NOMO-1 treated with DMSO at 0.1 percent for 48 hours (cell line): ENCODE results near the gene PTPRM.
A peak's percentile ranks its signal among the peaks of the same experiment; 100 is the strongest.

Source experiments
- DNase-seq: peaks from one replicate; lab custom pipeline; 2025; ENCODE audit not compliant: unreplicated experiment; lab: John Stamatoyannopoulos, UW

PTPRM gene

DNA sequence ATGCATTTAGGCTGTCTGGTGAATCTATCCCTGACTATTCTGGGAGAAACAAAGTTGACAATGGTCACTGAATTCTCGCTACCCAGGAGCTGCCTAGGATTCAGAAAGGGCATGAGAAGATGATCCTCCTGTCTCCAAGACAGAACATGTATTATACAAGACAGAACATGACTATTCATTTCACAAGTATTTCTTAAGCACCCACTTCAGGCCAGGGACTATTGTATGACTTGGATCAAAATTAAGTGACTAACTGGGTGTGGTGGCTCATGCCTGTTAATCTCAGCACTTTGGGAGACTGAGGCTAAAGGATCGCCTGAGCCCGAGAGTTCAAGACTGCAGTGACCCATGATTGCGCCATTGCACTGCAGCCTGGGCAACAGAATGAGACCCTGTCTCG, 806.4 kb downstream of the PTPRM start:
- DNase-seq: no peak

DNA sequence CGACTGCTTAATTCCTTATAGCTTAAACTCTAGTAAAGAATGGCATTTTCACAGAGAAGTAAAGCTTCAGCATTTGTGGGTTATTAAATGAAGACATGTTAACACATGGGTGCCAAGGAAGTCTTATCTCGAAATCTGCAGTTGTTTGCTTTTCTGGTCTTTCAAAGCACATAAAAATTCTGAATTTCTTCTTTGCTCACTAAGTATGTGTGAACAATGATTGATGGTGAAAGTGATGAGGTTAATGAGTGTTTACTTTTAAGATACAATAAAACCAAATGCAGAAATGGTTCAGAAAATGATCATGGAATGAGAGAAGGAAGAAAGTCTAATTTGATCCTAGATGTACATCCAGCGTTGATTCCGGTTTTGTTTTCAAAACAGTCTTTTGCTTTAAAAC, 807.6 kb downstream of the PTPRM start:
- DNase-seq: no peak

DNA sequence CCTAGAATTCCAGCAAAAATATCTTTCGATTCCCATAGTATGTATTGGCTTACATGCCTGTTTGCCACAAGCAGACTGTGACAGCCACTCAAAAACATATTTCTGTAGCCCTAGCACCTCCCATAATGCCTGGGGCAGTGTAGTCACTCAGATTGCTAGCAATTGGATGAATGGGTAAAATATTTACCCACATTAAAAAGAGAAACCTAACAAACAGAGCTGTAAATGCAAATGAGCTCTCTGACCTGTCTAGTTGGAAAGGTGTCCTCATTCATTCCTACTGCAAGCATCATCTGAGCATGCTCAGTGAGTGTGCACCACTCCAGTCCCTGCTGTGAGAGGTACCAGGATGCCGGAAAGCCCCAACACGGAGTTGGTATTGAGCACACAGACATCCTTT, 808.1 kb downstream of the PTPRM start:
- no peak for DNase-seq

DNA sequence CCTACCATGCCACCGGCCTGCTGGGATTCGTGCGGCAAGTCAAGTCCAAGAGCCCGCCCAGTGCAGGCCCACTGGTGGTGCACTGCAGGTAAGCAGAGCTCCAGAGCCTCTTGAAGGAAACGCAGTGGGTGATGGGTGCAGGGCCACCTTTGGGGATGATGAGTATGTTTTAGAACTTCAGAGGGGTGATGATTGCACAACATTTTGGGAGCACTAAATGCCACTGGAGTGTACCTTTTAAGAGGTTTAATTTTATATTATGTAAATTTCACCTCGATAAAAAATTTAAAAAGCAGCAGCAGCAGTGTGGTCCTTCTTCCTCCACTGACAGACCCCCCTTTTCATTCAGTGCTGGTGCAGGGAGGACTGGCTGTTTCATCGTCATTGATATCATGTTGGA, 809.0 kb downstream of the PTPRM start:
- DNase-seq: no peak

DNA sequence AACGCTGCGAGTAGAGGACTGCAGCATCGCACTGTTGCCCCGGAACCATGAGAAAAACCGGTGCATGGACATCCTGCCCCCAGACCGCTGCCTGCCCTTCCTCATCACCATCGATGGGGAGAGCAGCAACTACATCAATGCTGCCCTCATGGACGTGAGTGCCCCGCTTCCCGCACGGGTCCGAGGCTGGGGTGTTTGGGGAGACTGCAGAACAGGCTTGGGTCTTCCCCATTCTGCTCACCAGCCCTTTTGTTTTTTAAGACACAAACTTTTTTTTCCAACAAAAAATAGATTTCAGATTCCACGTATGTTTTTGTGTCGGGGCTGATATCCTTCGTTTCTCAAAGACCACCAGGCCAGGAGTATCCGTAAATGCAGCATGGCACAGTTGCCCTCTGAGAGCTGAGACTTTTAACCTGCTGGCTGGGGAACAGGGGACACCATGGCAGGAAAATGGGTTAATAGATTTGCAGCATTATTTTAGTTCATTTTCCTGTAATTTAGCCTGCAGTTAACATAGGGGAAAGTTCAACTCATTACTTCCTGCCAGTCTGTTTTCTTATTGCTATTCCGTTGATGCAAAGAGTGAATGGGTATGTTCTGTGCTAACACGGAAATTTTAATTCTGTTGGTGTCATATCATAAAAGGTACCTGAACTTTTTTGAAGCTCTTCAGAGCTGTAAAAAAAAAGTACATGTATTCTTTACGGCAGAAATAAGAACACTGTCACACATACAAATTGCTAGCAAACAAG, 812.2 kb downstream of the PTPRM start:
- no peak for DNase-seq

DNA sequence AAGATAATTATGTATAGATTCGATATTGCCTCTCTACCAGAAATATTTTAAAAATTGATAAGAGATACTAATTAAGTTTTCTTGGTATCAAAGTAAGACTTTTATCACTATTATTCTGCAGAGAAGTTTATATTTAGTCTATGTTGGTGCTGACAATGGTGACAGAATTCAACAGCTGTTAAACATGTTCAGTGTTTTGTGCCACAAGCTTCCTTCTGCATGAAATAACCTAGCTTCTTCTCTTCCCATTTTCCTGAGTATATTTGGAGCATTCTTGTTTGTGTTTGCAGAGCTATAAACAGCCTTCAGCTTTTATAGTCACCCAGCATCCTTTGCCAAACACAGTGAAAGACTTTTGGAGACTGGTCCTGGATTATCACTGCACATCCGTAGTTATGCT, 812.9 kb downstream of the PTPRM start:
- DNase-seq: no peak

DNA sequence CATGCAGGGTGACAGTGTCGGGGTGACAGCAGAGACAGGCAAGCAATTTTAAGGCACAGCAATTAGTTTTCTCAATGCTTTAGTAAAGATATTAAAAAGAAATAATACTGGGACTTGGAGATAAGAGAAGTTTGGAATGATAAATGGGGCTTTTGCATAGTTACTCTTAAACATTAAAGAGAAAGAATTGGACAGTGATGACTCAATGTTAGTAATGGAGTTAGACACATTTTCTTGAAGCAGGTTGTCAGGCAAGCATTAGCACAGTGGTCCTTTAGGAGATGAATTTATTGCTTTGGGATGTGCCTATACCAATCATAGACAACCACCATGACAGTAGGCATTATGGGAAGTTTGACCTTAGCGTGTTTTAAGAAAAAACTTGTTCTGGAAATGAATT, 813.8 kb downstream of the PTPRM start:
- no peak for DNase-seq

DNA sequence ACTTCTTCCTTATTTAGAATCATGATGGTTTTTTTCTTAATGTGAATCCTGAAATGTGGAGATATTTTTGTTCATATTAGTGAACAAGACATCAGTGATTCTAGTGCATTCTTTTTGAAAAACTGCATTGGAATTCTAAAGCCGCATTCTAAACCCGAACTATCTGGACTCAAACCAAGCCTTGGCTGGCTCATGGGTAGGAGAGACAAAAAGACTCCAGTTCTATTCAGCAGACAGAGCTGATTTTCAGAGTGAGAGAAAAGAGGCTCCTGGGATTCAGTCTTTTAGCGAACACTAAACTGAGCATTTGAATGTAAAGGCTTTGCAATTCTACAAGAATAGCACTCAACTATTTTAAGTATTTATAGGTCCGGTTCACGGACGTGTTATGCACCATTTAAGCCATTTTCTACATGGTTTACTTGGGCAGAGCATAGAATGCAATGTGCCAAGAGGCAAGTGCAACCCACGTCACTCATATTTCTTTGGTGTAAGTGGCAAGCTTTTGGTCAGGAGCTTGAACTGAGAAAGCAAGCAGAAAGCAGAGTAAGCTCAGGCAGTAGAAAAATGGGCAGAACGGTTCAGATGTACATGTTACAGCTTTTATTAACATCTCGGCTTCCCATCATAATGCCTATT, 814.8 kb downstream of the PTPRM start:
- DNase-seq: no peak

DNA sequence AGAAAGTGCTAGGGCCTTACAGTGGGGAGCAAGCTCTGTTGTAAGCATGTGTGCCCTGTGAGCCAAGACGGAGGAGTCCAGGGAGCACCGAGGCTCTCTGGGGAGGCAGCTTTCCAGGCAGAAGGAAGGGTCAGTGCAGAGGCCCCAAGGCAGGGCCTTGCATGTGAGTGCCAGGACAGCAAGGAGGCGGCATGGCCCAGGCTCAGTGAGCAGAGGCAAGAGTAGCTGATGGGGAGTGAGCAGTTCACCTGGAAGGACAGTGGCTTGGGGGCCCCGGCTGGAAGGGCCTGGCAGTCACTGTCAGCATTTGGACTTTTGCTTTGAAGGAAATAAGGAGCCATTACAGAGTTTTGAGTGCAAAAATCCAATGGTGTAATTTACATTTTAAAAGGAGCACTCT, 818.3 kb downstream of the PTPRM start:
- DNase-seq: no peak

DNA sequence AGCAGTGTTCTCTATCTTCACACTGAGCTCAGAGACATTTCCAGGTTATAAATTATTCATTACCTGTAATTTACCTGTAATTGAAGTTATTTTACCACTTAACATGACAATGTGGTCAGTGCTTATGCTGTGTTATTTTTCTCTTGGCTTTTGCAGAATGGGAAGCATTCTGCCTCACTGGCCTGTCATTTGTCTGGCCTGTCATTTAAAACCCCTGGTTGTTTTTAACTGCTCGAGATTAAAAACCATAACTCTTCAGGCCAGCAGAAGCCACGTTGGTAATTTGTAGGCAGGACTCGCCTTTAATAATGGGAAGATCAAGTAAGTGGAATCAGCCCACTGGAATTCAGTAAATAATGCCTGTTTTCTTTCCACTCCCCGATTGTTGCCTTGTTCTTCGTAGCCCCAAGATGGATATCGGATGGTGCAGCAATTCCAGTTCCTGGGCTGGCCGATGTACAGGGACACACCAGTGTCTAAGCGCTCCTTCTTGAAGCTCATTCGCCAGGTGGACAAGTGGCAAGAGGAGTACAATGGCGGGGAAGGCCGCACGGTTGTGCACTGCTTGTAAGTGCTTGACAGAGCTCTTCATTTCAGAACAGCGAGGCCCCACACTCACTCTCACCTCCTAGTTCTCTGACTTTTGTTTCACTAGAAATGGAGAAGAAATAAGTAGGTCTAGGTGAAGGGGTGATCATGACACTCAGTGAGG, 819.7 kb downstream of the PTPRM start:
- DNase-seq: no peak

DNA sequence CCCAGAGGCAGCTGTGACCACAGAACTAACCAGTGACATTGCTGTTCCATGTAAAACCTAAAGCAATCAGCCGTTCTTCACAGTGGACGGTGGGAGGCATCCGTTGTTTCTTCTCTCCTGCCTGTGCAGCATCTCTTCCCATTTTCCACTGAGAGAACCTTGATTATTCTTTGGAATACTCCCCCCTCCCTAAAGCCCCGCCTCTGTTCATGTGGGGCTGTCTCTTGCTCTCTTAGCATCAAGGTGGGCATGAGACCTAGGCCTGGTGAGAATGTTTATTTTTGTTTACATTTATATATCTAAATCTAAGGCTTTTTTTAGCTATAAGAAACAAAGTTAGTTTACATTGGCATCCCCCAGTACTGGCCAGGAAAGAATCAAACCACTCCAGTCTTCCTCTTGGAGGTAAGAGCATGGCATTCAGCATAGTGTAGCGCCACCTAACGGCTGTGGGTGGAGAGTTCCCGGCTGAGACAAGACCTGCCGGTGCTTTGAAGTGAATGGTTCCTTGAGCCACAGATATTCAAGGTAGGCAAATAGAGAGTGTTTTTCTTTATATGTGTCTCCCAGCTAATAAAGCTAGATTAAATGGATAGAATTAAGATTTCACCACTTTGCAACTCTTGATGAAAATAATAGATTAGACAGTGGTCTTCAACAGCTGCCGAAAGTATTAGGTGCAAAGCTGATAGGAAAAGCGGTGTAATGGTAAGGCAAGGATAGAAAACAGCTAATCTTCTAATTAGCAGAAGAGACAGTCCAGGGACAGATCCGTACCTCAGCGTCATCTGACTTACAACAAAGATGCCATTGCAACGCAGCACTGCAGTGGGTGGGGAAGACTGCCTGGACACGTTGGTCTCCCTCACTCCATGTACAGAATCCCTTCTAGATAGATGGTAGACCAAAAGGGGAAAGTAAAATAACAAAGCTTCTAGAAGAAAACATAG, 822.5 kb downstream of the PTPRM start:
- DNase-seq: peak; percentile 13

DNA sequence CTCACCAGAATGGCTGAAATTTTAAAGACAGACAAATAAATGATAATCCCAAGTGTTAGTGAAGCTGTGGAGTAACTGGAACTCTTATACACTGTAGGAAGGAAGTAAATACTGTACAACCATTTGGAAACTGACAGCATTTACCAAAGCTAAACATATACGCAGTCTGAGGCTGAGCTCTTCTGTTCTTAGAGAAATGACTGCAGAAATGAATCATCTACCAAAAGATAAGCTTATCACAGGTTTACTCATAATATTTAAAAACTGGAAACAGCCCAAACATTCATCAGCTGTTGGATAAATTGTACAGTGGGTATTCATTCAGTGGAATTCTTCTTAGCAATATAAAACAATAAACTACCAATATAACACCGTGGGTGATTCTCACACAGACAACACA, 824.0 kb downstream of the PTPRM start:
- DNase-seq: no peak

DNA sequence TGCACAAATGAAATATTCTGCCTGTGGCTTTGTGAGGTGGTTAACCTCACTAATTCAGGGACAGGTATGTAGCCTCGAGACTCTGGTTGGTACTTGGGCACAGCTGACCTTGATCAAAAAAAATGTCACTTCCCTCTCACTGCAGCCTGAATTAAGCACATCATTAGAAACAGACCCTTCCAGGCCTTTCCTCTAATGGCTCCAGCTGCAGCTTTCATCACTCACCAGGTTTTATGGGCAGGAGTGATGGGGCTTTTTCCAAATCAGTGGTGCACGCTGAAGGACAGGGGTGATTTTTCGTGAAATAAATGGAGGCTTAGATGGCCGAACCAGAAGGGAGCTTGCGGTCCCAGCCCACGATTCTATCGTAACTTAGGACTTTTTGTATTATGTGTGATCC, 829.1 kb downstream of the PTPRM start:
- DNase-seq: no peak

DNA sequence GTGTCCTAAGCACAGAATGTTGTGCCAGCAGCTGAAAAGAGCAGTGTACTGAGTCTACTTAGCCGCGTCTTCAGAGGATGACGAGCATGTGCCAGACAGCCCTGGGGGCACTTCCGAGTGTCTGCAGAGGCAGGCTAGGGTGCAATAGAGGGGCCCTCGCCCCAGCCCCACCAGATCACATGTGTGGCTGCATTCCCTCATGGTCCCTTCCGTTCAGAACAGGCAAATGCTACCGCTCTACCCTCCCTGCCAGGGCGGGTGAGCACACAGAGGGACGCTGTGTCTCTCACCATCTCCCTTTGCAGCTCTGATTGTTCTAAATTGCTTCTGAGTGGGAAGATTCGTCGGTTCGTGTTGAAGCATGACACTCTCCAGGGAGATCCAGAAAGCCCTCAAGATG, 829.9 kb downstream of the PTPRM start:
- no peak for DNase-seq

DNA sequence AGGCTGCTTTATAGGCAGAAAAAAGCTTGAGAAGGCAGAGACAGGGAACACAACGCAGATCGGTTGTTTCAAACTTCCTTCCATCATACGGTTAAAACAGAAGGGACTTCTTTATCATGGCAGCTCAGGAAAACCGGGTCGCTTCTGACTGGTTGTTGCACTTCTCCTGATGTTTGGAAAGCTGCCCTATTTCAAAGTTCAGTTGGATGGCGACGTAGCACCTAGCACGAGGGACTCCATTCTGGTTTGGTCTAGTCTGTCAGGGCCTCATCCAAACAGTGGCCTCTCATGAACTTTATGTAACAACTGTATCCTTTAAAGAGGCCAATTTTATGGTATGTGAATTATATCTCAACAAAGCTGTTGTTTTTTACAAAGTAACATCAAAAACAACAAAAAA, 832.0 kb downstream of the PTPRM start:
- no peak for DNase-seq

DNA sequence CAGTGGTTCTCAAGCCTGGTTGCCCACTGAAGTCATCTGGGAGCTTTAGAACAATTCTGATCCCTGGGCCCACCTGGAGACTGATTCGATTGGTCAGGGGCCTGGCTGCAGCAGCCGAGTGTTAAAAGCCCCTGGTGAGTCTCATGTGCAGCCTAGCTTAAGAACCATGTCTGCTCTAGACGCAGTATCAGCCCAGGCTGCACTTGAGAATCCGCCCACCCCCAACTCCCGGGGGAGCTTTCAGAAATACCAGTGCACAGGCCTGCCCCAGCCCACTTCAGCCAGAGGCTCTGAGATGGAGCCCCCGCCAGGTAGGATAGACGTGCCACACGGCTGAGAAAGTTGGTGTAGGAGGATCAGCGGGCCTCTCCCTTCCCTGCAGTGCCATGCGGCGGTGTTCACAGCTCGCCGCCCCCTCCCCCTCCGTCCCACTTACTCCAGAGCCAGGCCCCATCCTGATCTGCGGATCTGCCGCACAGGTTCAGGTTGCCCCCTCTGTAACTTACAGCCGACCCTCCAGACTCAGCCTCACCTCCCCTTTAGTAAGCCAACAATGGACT, 833.2 kb downstream of the PTPRM start:
- DNase-seq: no peak

DNA sequence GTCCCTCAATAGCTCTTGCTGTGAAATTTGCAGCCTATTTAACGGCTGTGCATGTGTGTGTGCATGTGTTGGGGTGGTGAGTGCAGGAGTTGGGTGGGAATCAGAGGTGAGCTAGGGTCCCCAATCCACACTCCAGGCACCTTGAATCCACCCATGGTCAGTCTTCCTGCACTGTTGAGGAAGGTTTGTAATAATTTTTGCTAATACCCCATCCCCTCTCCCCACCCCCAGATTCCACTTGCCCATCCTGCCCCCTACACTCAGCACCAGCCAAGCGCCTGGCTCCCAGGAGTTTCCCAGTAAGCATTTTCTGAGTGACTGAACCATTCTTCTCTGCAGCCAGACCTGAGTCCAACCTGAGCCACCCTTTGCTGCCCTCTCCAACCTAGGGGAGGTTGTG, 833.7 kb downstream of the PTPRM start:
- DNase-seq: no peak

DNA sequence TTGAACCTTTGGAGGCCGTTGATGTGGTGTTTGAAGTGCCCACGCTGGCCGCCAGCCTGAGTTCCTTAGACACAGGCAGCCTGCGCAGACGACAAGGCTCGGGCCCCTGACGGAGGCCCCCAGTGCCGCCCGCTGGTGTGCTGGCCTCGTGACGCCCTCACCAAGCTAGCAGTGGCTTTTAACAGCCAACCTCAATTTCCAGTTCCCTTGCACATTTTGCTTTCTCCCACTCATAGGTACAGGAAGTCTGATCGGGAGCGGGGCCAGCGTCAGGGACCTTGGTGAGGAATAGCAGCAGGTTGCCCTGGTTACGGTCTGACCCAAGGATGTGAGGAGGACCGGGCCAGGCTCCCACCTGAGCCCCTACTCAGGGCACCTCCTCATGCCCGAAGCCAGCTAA, 834.5 kb downstream of the PTPRM start:
- DNase-seq: no peak

DNA sequence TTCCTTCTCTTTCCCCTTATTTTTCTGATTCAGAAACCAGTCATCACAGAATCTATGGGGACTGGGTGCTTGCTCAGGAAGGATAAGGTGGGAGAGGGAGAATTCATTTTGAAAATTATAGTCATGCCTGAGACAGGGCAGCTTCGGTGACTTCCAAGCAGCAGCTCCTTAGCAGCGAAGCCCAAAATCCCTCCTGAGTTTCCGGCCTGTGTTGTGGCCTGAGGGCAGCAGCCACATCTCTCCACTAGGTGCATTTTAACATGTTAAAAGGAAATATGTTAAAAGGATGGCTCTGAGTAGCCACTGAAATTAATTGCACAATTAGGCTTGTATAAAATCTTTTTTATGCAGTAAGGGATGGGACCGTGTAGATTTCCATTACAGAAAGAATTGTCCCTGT, 835.1 kb downstream of the PTPRM start:
- DNase-seq: no peak

DNA sequence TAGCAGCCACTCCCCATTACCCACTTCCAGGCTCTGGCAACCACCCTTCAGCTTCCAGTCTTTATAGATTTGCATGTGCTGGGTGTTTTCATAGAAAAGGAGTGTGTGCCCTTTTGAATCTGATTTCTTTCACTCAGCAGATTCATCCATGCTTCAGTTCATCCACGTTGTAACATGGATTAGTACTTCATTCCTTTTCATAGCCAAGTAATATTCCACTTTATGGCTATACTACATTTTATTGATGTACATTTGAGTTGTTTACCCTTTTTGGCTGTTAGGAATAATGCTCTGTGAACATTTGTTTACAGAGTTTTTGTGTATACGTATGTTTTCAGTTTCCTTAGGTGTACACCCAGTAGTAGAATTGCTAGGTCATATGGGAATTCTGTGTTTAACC, 836.6 kb downstream of the PTPRM start:
- DNase-seq: no peak
